HEK293 (cell line): ENCODE data around the gene CACNA1B.
A peak's percentile ranks its signal among the peaks of the same experiment; 100 is the strongest.
"Not testable (repeated sequence)": the region's sequence is repeated elsewhere in the genome, so short reads cannot be mapped to it uniquely, and the experiment has no call there.

ENCODE experiments used
- CTCF ChIA-PET: fragments of 350-600 bp; formaldehyde crosslinking; extraction: SDS; loops from one replicate; lab custom pipeline; 2021; ENCODE audit warnings: antibody characterized with exemption; lab: Yijun Ruan, JAX
- POLR2A ChIA-PET: fragments of 300-600 bp; formaldehyde crosslinking; extraction: SDS; loops from one replicate; lab custom pipeline; 2020; ENCODE audit warnings: antibody characterized with exemption, inconsistent platforms; lab: Yijun Ruan, JAX
- H3K27ac ChIP-seq: fragments of 200-500 bp; sonication (Bioruptor generic); 2 replicates; pipeline ENCODE4 v1.5.1; 2014; ENCODE audit warnings: low read depth, low read length, control low read depth, inconsistent platforms; ENCODE audit errors: extremely low read depth
- H3K36me3 ChIP-seq, 2 experiments: fragments of 200-500 bp in 1 of 2; sonication (Bioruptor generic) in 1 of 2; 1 replicate in 1 of 2; 2 replicates in 1 of 2; pipeline ENCODE4 v1.5.1; 2014 to 2017; ENCODE audit warnings: inconsistent platforms in 2 of 2, low read length in 2 of 2; ENCODE audit not compliant: control insufficient read depth in 2 of 2, insufficient read depth in 1 of 2
- H3K4me1 ChIP-seq: fragments of 200-500 bp; sonication (Bioruptor generic); 2 replicates; pipeline ENCODE4 v1.5.1; 2014; ENCODE audit warnings: mild to moderate bottlenecking, low read length, inconsistent platforms; ENCODE audit not compliant: control insufficient read depth, insufficient read depth
- H3K4me3 ChIP-seq: 2 replicates; pipeline ENCODE4 v1.5.1; 2011; ENCODE audit warnings: low read depth, mild to moderate bottlenecking, control low read depth, low read length, moderate library complexity
- H3K9me3 ChIP-seq: fragments of 200-500 bp; sonication (Bioruptor generic); 2 replicates; pipeline ENCODE4 v1.5.1; 2014; ENCODE audit warnings: low read depth, low read length, inconsistent platforms; ENCODE audit not compliant: control insufficient read depth, insufficient read depth
- FEZF1 ChIP-seq: fragments of 450-650 bp; formaldehyde crosslinking; IDR thresholded peaks from 2 replicates; pipeline ENCODE4 v1.5.1; 2016; ENCODE audit warnings: missing biosample characterization, missing genetic modification characterization
- GLI2 ChIP-seq: fragments of 450-650 bp; formaldehyde crosslinking; IDR thresholded peaks from 2 replicates; pipeline ENCODE4; 2017; ENCODE audit warnings: missing biosample characterization, missing genetic modification characterization, low read depth, borderline replicate concordance
- KLF7 ChIP-seq: fragments of 450-650 bp; formaldehyde crosslinking; IDR thresholded peaks from 2 replicates; pipeline ENCODE4 v1.5.1; 2016; ENCODE audit warnings: missing biosample characterization, missing genetic modification characterization, borderline replicate concordance
- OVOL3 ChIP-seq: fragments of 450-650 bp; formaldehyde crosslinking; IDR thresholded peaks from 2 replicates; pipeline ENCODE4 v1.5.1; 2016; ENCODE audit warnings: missing biosample characterization, missing genetic modification characterization
- REST ChIP-seq: fragments of 450-650 bp; formaldehyde crosslinking; IDR thresholded peaks from 2 replicates; pipeline ENCODE4 v1.5.1; 2016; ENCODE audit warnings: missing biosample characterization, missing genetic modification characterization
- SP3 ChIP-seq: fragments of 450-650 bp; formaldehyde crosslinking; IDR thresholded peaks from 2 replicates; pipeline ENCODE4 v1.5.1; 2016; ENCODE audit warnings: missing biosample characterization, missing genetic modification characterization
- ZBTB11 ChIP-seq: fragments of 450-650 bp; formaldehyde crosslinking; conservative IDR thresholded peaks from 2 replicates; pipeline ENCODE4 v1.5.1; 2016; ENCODE audit warnings: low read depth, missing biosample characterization, missing genetic modification characterization
- ZBTB21 ChIP-seq: fragments of 450-650 bp; formaldehyde crosslinking; IDR thresholded peaks from 2 replicates; pipeline ENCODE4 v1.5.1; 2017; ENCODE audit warnings: missing biosample characterization, missing genetic modification characterization
- ZBTB8A ChIP-seq: fragments of 450-650 bp; formaldehyde crosslinking; IDR thresholded peaks from 2 replicates; pipeline ENCODE4 v1.5.1; 2016; ENCODE audit warnings: missing biosample characterization, missing genetic modification characterization
- ZFP3 ChIP-seq: fragments of 450-650 bp; formaldehyde crosslinking; IDR thresholded peaks from 2 replicates; pipeline ENCODE4 v1.5.1; 2016; ENCODE audit warnings: low read depth, missing biosample characterization, missing genetic modification characterization
- ZFP37 ChIP-seq: fragments of 450-650 bp; formaldehyde crosslinking; IDR thresholded peaks from 2 replicates; pipeline ENCODE4 v1.5.1; 2016; ENCODE audit warnings: missing biosample characterization, missing genetic modification characterization
- ZNF138 ChIP-seq: fragments of 450-650 bp; formaldehyde crosslinking; IDR thresholded peaks from 2 replicates; pipeline ENCODE4 v1.5.1; 2016; ENCODE audit warnings: missing biosample characterization, missing genetic modification characterization, borderline replicate concordance
- ZNF292 ChIP-seq: fragments of 450-650 bp; formaldehyde crosslinking; IDR thresholded peaks from 2 replicates; pipeline ENCODE4 v1.5.1; 2016; ENCODE audit warnings: low read depth, missing biosample characterization, missing genetic modification characterization, borderline replicate concordance
- ZNF426 ChIP-seq: fragments of 450-650 bp; formaldehyde crosslinking; IDR thresholded peaks from 2 replicates; pipeline ENCODE4 v1.5.1; 2017; ENCODE audit warnings: missing biosample characterization, missing genetic modification characterization, mild to moderate bottlenecking, inconsistent platforms, moderate library complexity
- ZNF501 ChIP-seq: fragments of 450-650 bp; formaldehyde crosslinking; IDR thresholded peaks from 2 replicates; pipeline ENCODE4 v1.5.1; 2016; ENCODE audit warnings: missing biosample characterization, missing genetic modification characterization
- ZNF518A ChIP-seq: fragments of 450-650 bp; formaldehyde crosslinking; conservative IDR thresholded peaks from 2 replicates; pipeline ENCODE4 v1.5.1; 2016; ENCODE audit warnings: low read depth, missing biosample characterization, missing genetic modification characterization
- ZNF555 ChIP-seq: fragments of 450-650 bp; formaldehyde crosslinking; conservative IDR thresholded peaks from 2 replicates; pipeline ENCODE4 v1.5.1; 2017; ENCODE audit warnings: missing biosample characterization, mild to moderate bottlenecking, missing genetic modification characterization, inconsistent platforms
- ZNF560 ChIP-seq: fragments of 450-650 bp; formaldehyde crosslinking; IDR thresholded peaks from 2 replicates; pipeline ENCODE4 v1.5.1; 2017; ENCODE audit warnings: missing biosample characterization, missing genetic modification characterization, borderline replicate concordance
- ZNF629 ChIP-seq: fragments of 450-650 bp; formaldehyde crosslinking; IDR thresholded peaks from 2 replicates; pipeline ENCODE4 v1.5.1; 2017; ENCODE audit warnings: missing biosample characterization, missing genetic modification characterization
- ZNF639 ChIP-seq: fragments of 450-650 bp; formaldehyde crosslinking; IDR thresholded peaks from 2 replicates; pipeline ENCODE4 v1.5.1; 2016; ENCODE audit warnings: missing biosample characterization, missing genetic modification characterization
- ZNF664 ChIP-seq: fragments of 450-650 bp; formaldehyde crosslinking; IDR thresholded peaks from 2 replicates; pipeline ENCODE4 v1.5.1; 2016; ENCODE audit warnings: missing biosample characterization, missing genetic modification characterization
- ZNF704 ChIP-seq: fragments of 450-650 bp; formaldehyde crosslinking; IDR thresholded peaks from 2 replicates; pipeline ENCODE4 v1.5.1; 2016; ENCODE audit warnings: missing biosample characterization, missing genetic modification characterization

Gene CACNA1B

GRCh38 chr9:138107039-138107438 is 229.5 kb downstream of the CACNA1B start:
- H3K27ac ChIP-seq, H3K36me3 ChIP-seq, POLR2A ChIA-PET, H3K4me3 ChIP-seq, H3K9me3 ChIP-seq, CTCF ChIA-PET, H3K4me1 ChIP-seq: not testable (repeated sequence)
- peak; percentile 32; the same call in 1 of the 2 replicates for TF ChIP-seq OVOL3
- TF ChIP-seq ZNF560: peak; percentile 44; the same call in 1 of the 2 replicates
- TF ChIP-seq ZFP37 (tag by site-specific recombination): peak; percentile 87; the same call in 1 of the 2 replicates
- TF ChIP-seq FEZF1: peak; percentile 8; the same call in 1 of the 2 replicates
- peak; percentile 79 for TF ChIP-seq ZBTB8A (tag by site-specific recombination)
- TF ChIP-seq GLI2 (tag by site-specific recombination): peak; percentile 69; the same call in 1 of the 2 replicates
- 0 out of 2 replicates have a peak, but pooled peaks have one; percentile 23 for TF ChIP-seq ZNF704
- peak; percentile 94 for TF ChIP-seq ZNF426 (tag by site-specific recombination)
- TF ChIP-seq ZBTB11 (tag by site-specific recombination): peak; percentile 85
- 0 out of 2 replicates have a peak, but pooled peaks have one; percentile 15 for TF ChIP-seq ZFP3 (tag by site-specific recombination)
- TF ChIP-seq ZNF664: peak; percentile 61
- 0 out of 2 replicates have a peak, but pooled peaks have one; percentile 46 for TF ChIP-seq ZNF138 (tag by site-specific recombination)
- peak; percentile 21; the same call in 1 of the 2 replicates for TF ChIP-seq SP3 (tag by site-specific recombination)
- TF ChIP-seq ZNF629 (tag by site-specific recombination): 0 out of 2 replicates have a peak, but pooled peaks have one; percentile 26
- peak; percentile 48; the same call in 1 of the 2 replicates for TF ChIP-seq ZNF639 (tag by site-specific recombination)
- TF ChIP-seq ZNF501 (tag by site-specific recombination): peak; percentile 75; the same call in 1 of the 2 replicates
- TF ChIP-seq ZBTB21: peak; percentile 58; the same call in 1 of the 2 replicates
- peak; percentile 73 for TF ChIP-seq REST (tag by site-specific recombination)
- peak; percentile 53; the same call in 1 of the 2 replicates for TF ChIP-seq KLF7
- peak; percentile 95 for TF ChIP-seq ZNF518A
- peak; percentile 89 for TF ChIP-seq ZNF555 (tag by site-specific recombination)
- 0 out of 2 replicates have a peak, but pooled peaks have one; percentile 61 for TF ChIP-seq ZNF292 (tag by site-specific recombination)
